ENCODE results near the gene FERMT2.
A peak's percentile ranks its signal among the peaks of the same experiment; 100 is the strongest.
"Not testable (repeated sequence)": the region's sequence is repeated elsewhere in the genome, so short reads cannot be mapped to it uniquely, and the experiment has no call there.

Gene FERMT2

GRCh38 chr14:52873065-52873464, 77.8 kb downstream of the FERMT2 start:
- TF ChIP-seq CTCF (conservative IDR thresholded peaks at IDR 0.05; ENCODE audit: low read length): no peak
- no peak overlapping the region for H3K4me3 ChIP-seq (ENCODE audit: low read length)
- DNase-seq (ENCODE audit: low read depth): no peak

GRCh38 chr14:52871606-52872005, 79.2 kb downstream of the FERMT2 start:
- no peak for DNase-seq (ENCODE audit: low read depth)
- TF ChIP-seq CTCF (conservative IDR thresholded peaks at IDR 0.05; ENCODE audit: low read length): no peak
- H3K4me3 ChIP-seq (ENCODE audit: low read length): no peak overlapping the region

DNA sequence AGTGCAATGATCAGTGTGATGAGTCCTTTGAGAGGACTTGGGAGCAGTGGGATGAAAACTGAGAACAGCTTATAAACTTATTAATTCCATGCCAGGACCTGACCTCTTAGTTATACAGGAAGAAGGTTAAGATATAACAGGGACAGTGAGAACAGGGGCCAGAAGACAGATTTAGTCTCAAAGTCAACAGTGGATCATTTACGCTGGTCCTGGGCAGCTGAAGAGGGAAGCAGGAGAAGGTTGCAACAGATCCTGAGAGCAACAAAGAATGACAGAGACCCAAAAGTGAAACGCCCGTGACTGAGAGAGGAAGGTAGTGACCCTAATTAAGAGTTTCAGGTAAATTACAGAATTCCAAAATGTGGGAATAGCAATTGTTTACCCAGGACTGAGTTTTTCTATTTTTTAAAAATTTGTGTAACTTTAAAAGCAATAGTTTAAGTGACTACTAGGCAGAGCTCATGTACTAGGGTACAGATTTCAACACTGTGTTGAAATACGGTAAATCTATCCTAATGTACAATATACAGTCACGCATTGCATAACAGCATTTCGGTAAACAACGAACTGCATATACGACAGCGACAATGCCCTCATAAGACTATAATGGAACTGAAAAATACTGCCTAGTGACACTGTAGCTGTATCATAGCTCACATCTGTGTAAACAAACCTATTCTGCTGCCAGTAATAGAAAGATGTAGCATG, 81.8 kb downstream of the FERMT2 start:
- H3K4me3 ChIP-seq (ENCODE audit: low read length): no peak overlapping the region
- no peak for TF ChIP-seq CTCF (conservative IDR thresholded peaks at IDR 0.05; ENCODE audit: low read length)
- DNase-seq (ENCODE audit: low read depth): no peak

GRCh38 chr14:52864893-52865292, 86.0 kb downstream of the FERMT2 start:
- not testable (repeated sequence) for DNase-seq (ENCODE audit: low read depth); H3K4me3 ChIP-seq (ENCODE audit: low read length)

DNA sequence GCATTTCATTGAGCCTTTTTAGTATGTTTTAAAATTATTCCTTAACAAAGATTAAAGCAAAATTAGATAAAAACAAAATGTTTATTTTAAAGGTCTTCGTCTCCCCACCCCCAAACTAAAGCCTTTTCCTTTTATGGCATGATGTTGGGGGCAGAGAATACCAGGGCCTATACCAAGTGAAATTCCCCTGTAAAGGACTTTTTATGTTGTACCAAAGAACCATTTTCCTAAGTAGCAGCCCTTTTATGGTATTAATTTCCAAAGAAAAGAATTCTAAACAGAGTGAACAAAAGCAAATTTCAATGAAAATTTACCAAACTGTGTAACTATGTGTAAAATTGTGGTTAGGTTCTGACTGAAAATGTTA, 87.5 kb downstream of the FERMT2 start:
- H3K4me3 ChIP-seq (ENCODE audit: low read length): no peak overlapping the region
- DNase-seq (ENCODE audit: low read depth): no peak
- TF ChIP-seq CTCF (conservative IDR thresholded peaks at IDR 0.05; ENCODE audit: low read length): no peak

- no peak overlapping the region for H3K4me3 ChIP-seq (ENCODE audit: low read length)
- no peak for TF ChIP-seq CTCF (conservative IDR thresholded peaks at IDR 0.05; ENCODE audit: low read length)
- DNase-seq (ENCODE audit: low read depth): peak; percentile 79
Observed at GRCh38 chr14:52862632-52863333, 88.1 kb downstream of the FERMT2 start.

- no peak overlapping the region for H3K4me3 ChIP-seq (ENCODE audit: low read length)
- TF ChIP-seq CTCF (conservative IDR thresholded peaks at IDR 0.05; ENCODE audit: low read length): no peak
- DNase-seq (ENCODE audit: low read depth): no peak
Observed at GRCh38 chr14:52861403-52861802, 89.4 kb downstream of the FERMT2 start.
